Stimulated activated CD8-positive, alpha-beta memory T cell treated with anti-CD3 and anti-CD28 coated beads, Interleukin-4, amount 100 ng/mL, for 24 hours (primary cell): ENCODE data around the gene LANCL3.
"Not testable (repeated sequence)": the region's sequence is repeated elsewhere in the genome, so short reads cannot be mapped to it uniquely, and the experiment has no call there.

Source experiments
- DNase-seq: peaks from one replicate; pipeline ENCODE4 v3.0.0-alpha.2; 2020; ENCODE audit warnings: low read depth

Gene LANCL3

DNA sequence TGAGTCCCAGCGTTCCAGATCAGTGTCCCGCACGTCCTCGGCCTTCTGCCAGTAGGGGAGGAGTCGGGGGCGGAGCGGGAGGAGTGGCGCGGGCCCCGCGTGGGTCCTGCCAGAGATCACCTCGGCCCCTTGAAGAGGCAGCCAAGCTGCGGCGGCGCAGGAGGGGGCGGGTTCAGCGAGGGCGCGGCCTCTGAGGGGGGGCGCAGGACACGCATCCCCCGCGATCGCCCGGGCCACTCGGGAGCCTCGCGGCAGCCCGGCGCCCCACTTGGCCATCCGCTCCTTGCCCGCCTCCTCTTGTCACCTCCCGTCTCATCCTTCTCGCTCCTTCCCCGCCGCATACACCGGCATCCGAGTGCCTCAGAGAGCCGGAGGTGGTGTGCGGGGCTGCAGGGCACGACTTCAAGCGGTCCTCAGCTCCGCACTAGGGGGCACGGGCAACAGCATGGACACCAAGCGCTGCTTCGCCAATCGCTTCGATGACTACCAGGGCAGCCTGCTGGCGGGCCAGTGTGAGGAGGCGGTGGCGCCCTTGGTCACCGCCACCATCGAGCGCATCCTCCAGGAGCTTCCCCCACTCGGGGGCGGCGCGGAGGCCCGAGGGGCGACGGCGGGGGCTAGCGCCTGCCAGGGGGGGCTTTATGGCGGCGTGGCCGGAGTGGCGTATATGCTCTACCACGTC, at the start of gene LANCL3:
Gene LANCL3, plus strand, starts transcription at position 236 of the 682 bp plus-strand sequence. Its CDS starts 210 bp downstream, at position 446.
- DNase-seq, result not testable (repeated sequence)

DNA sequence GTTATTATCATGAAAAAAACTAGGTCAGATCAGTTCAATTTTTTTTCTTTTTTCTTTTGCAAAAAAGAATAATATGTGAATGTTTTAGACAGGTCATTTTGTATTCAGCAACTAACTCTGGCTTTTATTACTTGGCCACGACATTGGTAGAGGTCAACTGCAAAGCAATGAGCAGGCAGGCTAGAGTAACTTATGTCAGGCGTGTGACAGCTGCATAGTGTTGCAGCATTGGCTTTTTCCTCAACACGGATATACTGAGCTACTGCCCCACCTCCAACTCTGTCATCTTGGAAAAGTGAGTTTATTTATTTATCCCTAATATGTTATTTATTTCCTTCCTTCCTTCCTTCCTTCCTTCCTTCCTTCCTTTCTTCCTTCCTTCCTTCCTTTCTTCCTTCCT, 47.8 kb upstream of the LANCL3 start:
- not testable (repeated sequence) for DNase-seq

DNA sequence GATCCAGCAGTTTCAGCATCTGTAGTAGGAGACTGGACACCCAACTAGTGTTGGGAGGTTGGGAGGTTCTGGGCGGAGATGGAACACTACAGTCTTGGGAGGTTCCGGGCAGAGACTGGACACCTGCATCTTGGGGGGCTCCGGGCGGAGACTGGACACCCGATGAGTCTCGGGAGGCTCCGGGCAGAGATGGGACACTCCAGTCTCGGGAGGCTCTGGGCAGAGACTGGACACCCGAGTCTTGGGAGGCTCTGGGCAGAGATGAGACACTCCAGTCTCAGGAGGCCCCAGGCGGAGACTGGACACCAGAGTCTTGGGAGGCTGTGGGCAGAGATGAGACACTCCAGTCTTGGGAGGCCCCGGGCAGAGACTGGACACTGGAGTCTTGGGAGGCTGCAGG, 29.5 kb upstream of the LANCL3 start:
- DNase-seq, result no peak

DNA sequence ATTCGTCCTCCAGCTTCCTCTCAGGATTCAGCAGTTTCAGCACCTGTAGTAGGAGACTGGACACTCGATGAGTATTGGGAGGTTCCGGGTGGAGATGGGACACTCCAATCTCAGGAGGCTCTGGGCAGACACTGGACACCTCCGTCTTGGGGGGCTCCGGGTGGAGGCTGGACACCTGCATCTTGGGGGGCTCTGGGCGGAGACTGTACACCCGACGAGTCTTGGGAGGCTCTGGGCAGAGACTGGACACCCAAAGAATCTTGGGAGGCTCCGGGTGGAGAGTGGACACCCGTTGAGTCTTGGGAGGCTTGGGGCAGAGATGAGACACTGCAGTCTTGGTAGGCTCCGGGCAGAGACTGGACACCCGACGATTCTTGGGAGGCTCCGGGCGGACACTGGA, 28.7 kb upstream of the LANCL3 start:
- no peak for DNase-seq

DNA sequence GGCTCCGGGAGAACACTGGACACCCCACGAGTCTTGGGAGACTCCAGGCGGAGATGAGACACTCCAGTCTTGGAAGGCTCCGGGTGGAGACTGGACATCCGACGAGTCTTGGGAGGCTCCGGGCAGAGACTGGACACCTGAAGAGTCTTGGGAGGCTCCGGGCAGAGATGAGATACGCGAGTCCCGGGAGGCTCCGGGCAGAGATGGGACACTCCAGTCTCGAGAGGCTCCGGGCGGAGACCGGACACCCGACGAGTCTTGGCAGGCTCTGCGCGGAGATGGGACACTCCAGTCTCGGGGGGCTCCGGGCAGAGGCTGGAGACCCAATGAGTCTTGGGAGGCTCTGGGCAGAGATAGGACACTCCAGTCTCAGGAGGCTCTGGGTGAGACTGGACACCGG, 28.1 kb upstream of the LANCL3 start:
- no peak for DNase-seq

DNA sequence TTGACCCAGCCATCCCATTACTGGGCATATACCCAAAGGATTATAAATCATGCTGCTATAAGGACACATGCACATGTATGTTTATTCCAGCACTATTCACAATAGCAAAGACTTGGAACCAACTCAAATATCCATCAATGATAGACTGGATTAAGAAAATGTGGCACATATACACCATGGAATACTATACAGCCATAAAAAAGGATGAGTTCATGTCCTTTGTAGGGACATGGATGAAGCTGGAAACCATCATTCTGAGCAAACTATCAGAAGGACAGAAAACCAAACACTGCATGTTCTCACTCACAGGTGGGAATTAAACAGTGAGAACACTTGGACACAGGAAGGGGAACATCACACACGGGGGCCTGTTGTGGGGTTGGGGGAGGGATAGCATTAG, 26.9 kb upstream of the LANCL3 start:
- DNase-seq, result not testable (repeated sequence)

DNA sequence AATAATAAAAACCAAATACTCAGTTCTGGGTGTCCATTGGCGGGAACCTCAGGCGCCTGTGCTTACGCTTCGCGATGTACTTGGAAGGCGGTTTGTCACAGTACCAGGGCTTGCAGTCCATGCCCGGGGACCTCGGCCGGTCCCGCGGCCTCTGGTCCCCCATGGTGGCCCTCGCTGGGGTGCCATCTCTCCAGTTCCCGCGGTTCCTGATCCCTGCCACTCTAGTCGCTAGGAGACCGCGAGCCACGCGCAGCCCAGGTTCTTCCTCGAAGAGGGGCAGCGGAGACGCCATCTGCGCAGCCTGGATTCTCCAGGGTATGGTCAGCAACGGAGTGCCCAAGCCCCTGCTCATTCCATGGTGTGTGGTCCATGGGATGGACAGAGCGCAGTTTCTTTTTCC, 26.4 kb upstream of the LANCL3 start:
- DNase-seq, result no peak

DNA sequence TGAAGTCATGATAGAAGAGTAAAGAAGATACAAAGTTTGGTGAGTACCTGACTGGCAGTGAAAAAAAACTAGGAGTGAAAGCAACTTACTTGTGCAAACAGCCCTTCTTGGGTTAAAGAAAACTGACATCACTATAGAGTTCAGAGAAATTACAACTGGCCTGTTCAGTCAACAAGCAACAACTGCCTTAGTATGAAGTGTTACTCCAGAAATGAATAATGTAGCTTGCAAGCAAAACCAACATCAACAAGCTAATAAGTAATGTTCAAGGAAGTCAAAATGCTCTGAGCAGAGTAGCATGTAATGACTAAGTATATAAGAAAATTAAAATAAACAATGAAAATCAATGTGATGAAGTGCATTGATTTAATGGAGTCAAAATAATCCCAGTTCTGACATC, 21.8 kb upstream of the LANCL3 start:
- not testable (repeated sequence) for DNase-seq

DNA sequence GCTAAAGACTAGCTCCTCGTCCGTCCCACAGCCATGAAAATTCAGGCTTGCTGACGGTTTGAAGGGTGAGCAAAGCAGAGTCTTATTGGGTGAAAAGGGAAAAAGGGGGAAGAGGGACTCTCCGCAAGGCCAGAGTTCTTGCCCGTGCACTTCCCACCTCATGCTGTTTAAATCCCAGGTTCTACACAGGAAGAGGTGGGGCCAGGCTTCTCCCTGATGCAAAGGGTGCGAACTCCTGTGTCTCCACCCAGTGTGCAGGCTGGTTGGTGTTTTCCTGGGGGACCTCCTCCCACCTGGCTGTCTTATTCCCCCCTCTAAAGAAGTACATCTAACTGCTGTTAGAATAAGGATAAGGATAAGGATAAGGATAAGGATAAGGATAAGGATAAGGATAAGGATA, 18.0 kb upstream of the LANCL3 start:
- no peak for DNase-seq

DNA sequence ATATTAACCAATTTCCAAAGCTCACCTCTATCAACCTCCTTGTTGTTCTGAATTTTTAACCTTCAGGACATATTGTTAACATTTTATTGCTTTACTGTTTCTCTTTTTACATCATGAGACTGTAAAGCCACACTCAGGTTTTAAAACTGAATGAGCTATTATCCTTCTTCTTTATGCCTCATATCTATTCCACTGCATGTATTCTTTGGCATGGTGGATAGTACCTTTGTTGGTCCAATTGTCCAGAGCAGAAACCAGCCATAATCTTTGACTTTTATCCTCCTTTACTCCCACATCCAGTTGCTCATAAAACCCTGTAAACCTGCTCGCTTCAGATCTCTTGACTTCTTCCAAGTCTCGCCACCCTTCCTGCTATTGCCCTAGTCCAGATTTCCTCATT, 6.2 kb upstream of the LANCL3 start:
- DNase-seq, result not testable (repeated sequence)

DNA sequence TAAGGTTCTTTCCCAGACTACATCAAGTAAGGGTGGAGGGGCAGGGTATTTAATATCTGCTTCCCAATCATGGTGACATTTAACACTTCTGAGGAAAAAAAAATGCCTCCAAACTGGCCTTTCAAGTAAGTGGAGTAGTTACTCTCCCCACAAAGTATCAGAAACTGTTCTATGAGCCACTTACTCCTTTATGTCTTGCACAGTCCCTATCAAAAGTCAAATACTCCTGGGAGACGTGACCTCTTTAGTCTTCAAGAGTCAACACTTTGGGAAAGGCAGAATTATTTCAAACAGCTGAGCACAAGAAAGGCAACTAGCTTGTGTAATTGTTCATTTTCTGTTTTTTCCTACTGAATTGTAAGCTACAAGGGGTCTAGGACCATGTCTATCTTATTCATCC, 1.1 kb upstream of the LANCL3 start:
- DNase-seq, result not testable (repeated sequence)

DNA sequence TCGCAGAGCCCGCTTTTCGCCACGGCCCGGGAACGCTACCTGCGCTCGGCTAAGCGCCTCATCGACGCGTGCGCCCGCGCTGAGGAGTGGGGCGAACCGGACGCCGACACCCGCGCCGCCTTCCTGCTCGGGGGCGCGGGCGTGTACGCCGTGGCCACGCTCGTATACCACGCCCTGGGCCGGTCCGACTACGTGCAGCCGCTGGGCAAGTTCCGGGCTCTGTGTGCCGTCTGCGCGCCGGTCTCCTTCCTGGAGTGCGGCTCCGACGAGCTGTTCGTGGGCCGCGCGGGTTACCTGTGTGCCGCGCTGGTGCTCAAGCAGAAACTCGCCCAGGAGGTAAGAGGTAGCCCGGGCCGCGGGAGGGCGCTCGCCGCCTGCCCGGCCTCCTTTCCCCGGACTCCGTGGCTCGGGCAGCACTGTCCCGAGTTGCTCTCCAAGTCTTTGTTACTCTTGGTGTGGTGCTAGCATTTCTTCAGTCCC, 687 bp downstream of the LANCL3 start:
- not testable (repeated sequence) for DNase-seq

DNA sequence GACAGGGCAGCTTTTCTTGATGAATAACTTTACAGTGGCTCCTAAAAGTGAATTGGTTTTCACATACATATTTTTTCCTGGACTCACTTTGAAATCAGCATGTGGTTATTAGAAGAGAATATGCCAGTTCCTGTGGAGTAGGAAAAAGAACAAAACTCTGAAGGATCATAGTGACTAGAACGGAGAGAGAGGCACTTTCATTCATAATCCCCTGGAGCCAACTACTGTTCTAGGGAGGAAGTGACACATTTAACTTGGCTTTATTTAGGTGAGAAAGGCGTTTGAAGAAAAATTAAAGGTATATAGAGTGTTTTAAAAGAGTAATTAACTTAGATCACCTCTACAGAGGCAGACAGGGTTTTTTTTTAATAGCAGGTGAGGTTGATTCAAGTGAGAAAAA, 1.7 kb downstream of the LANCL3 start:
- not testable (repeated sequence) for DNase-seq

DNA sequence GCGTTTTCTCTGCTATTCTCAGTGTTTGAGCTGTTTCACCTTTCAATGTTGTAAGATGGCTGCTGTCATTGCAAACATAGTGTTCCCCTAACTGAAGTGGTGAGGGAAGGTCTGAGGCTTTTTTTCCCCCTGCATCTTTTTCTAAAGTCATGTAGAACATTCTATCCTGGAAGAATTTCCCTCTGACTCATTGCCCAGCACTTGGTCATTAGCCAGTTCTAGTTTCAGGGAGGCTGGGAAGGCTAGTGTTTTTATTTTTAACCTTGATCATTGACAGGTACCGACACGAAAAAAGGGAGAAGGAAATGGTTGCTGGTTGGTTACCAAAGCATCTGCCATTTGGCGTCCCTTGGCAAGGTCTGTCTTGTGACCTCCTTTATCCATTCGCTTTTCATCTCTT, 6.6 kb downstream of the LANCL3 start:
- no peak for DNase-seq

DNA sequence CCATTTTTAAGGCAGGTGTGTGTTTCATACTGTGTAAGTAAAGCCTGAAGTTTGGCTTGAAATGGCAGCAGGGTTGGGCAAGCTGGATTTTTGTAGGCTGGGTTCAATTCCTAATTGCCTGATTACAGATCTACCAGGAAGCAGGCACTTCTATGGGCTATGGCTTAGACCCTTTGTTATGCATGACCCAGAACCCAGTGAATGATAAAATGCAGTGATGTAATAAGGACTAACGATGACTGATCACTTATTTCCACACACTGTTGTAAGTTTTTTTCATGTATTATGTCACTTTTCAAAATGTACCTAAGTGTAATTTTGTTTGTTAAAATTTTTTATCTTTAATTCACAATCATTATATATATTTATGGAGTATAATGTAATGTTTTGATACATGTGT, 8.6 kb downstream of the LANCL3 start:
- DNase-seq, result no peak

DNA sequence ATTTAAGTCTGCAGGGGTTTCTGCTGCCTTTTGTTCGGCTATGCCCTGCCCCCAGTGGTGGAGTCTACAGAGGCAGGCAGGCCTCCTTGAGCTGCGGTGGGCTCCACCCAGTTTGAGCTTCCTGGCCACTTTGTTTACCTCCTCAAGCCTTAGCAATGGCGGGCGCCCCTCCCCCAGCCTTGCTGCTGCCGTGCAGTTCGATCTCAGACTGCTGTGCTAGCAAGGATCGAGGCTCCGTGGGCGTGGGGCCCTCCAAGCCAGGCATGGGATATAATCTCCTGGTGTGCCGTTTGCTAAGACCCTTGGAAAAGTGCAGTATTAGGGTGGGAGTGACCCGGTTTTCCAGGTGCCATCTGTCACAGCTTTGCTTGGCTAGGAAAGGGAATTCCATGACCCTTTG, 15.9 kb downstream of the LANCL3 start:
- not testable (repeated sequence) for DNase-seq

DNA sequence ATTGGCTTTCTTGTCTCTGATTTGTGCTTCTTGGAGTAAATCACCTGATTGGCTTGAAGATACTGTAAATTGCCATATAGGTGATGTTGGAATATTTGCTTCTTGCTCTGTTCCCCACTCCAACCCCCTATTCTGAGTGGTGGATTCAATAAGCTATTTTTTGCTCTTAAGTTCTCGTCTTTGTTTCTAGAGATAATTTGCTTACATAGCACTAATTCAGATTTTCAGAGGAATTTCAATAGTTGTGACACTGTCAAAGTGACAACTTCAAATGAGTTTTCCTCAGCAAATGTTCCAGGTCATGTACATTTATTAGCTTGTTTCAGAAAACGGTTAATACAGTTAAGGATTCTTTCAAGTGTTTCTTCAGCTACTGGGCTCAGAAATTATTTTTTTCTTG, 18.6 kb downstream of the LANCL3 start:
- no peak for DNase-seq

DNA sequence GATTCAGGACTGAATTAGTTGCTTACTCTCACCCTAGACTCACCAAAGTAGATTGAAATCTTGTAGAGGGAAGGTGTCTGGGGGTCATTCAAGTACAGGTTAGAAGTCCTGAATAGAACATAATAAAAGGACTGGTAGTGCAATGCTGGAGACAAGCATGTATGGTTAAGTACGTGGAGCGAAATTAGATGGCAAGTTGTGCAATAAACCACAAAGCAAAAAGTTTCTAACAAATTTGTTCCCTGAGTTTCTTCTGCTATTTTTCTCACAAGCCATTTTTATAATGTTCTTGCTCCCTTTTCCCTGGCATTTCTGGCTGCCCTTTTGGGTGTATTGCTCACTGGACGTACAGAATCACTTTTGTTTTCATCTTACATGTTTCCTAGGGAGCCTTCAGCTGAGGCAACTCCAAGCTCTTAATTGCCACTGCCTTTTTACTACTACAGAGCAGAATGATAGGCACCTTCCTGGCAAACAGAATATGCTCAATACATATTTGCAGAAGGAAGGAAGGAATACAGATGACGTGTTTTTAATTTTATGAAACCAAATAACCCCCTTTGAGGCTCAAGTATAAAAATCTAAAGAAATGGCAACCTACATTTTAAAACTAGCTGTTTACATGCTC, 23.4 kb downstream of the LANCL3 start:
- no peak for DNase-seq

DNA sequence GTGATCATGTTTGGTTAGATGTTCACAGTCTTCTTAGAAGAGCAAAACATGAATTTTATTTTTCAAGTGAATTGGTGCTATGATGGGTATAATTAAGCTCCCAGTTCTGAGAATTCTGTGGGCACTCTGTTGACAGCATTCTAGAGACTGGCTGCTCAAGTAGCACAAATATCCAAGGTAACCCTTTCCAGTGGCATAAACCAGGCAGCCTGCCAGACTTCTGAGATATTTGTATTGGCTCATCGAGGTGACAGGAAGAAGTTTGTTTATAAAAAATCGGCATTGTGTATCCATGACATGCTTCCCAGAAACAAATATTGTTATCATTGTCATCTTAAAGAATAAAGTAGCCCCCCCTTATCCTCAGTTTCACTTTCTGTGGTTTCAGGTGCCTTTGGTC, 28.3 kb downstream of the LANCL3 start:
- DNase-seq, result no peak

DNA sequence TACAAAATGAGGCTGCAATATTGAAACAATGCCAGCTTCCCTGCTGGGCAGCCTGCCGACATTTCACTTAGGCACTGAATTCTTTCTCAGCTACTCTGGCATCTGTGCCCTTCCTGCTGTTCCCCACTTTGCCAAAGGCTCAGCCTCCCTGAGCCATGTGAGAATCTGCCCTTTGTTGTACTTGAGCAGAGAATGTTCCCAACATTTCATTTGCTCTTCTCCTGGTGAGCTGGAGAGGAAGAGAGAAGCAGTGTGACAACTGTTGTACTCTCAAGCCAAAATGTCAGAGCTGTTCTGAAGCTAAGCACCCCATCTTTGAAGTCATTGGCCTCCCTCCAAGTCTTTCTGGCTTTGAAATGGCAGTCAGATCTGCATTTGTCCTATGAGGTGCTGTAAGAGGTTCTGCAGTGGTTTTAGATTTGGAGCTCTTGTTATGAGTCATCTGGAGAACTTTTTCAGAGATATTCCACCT, 32.5 kb downstream of the LANCL3 start:
- no peak for DNase-seq

DNA sequence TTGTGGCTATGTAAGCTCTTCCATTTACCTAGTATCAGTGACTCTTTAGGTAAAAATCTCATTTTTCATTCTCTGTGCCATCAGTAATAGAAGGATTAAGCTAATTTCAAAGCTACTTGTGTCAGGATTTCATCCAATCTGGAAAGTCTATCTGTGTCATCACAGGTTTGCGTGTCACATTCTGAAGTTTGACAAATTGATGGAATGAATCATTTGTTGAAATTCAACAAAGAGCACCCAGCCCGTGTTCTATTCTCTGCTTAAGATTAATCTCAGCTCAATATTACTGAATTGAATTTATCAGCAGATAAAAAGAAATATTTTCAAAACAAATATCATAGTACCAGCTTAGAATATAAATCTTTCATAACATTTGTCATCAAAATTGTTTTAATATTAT, 35.8 kb downstream of the LANCL3 start:
- DNase-seq, result no peak

DNA sequence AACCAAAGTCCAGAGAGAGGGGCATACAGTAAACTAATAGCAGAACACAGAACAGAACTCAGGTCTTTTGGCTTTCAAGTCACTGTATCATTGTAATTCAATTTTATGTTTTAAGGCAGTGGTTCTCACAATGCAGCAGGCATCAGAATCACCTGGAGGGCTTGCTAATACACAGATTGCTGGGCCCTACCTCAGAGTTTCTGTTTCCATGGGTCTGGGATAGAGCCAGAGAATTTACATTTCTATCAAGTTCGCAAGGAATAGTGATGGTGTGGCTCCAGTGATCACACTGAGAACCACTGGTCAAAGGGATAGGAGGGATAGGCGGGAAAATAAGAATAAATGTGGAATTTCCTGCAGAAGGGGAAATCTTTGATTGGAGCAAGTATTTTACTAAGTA, 36.7 kb downstream of the LANCL3 start:
- DNase-seq, result no peak

DNA sequence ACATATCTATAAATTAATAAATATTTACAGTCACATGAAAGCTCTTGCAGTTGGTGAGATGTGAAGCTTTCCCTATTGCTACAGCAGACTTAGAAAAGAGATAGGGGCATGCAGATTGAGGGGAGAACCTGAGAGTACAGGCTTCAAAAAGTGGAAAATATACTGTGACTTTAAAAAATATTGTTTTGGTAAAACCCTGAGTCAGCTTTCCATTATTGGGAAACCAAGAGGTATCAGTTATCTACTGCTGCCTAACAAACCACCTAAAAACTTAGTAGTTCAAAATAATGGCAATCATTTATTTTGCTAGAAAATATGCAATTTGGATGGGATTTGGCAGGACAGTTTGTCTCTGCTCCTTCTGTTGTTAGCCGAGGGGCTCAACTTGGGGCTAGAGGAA, 38.3 kb downstream of the LANCL3 start:
- no peak for DNase-seq

DNA sequence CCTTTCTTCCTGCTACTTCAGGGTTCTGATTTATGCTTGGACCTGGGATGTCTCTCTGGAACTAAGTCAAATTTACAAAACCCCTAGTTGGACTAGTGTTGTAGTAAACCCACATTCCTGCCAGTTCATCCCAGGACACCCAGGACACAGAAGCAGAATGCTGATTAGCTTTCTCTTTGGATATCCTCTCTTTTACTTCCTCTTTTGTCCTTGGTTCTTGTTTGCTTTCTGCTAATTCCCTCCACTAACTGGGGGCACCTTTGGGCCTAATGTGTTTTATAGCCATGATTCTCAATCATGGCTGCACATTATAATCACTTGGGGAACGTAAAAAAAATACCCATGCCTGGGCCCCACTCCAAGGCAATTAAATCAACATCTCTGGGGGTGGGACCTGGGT, 42.5 kb downstream of the LANCL3 start:
- no peak for DNase-seq
